Smooth muscle cell of trachea (primary cell): ENCODE results near the gene SINHCAF. TPM values are rescaled to one million over a fixed set of nuclear protein-coding genes. Genes with fewer than 3 reads are reported as not detected.

Experiments
- total RNA-seq: library from RNA; depleted of rRNA; stranded (reverse); fragments of >200 nt; gene quantifications from 2 replicates; pipeline ENCODE4 v1.2.1, GENCODE V29; 2014

SINHCAF gene
- 7.3 and 14.1 TPM in 2 replicates for total RNA-seq

GRCh38 chr12:31325877-31326631 is at the start of gene SINHCAF:
TSS of gene SINHCAF (minus strand) at chr12:31326150. CDS start at chr12:31298204, 27,946 bp downstream.

